ENCODE results near the gene GNMT. TPM values are rescaled to one million over a fixed set of nuclear protein-coding genes. Genes with fewer than 3 reads are reported as not detected.
A peak's percentile ranks its signal among the peaks of the same experiment; 100 is the strongest.

Gene GNMT
- total RNA-seq, 4 donors from 2014 or later: 0.76 TPM; not detected in 3

DNA sequence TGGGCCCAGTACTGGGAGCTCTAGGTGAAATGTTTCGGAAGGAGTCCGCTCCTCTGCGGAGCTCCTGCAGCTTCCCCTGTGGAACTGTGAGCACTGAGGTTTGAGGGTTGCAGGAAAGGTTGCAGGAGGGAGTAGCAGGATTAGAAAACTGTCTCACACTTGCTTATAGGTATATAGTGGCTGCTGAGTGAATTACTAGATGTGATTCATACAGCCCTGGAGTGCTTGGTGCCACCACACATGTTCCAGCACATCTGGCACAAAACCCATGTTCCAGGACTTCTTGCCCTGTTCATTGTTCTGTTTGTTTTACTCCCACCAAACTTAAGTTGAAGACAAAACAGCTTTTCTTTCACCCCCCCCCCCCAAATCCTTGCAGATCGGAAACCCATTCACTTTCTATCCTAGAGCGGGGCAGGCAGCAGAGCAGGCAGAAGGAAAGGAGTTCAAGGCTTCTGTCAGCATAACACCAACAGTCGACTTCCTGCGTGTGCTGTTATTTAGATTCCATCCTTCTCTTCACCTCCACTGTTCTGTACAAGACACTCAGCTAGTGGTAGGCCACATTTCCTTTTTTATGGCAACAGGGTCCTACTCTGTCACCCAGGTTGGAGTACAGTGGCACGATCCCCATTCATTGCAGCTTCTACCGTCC is 19.1 kb downstream of the GNMT start:
- Histone ChIP-seq H3K27me3 (no peaks in the 10 kb centered on the region), H3K4me1 (peaks cover 28 to 59% (median 29%) of the 10 kb centered on the region in 3 donors), H3K27ac (peak overlapping the region; percentile 91 to 95 (median 94)), H3K9me3 (no peaks in the 10 kb centered on the region), H3K36me3 (no peaks in the 10 kb centered on the region), H3K4me3 (peak overlapping the region; percentile 70 to 96 (median 90))
- DNase-seq: no peak
- intact Hi-C loops (cut with DNase I): no loop called here
- 17 to 45% methylated on average over 6 to 8 of the region's 9 CpGs for WGBS, 2 donors
- TF ChIP-seq POLR2A (IDR thresholded peaks at IDR 0.05): no peak
- TF ChIP-seq, protein P1, sequence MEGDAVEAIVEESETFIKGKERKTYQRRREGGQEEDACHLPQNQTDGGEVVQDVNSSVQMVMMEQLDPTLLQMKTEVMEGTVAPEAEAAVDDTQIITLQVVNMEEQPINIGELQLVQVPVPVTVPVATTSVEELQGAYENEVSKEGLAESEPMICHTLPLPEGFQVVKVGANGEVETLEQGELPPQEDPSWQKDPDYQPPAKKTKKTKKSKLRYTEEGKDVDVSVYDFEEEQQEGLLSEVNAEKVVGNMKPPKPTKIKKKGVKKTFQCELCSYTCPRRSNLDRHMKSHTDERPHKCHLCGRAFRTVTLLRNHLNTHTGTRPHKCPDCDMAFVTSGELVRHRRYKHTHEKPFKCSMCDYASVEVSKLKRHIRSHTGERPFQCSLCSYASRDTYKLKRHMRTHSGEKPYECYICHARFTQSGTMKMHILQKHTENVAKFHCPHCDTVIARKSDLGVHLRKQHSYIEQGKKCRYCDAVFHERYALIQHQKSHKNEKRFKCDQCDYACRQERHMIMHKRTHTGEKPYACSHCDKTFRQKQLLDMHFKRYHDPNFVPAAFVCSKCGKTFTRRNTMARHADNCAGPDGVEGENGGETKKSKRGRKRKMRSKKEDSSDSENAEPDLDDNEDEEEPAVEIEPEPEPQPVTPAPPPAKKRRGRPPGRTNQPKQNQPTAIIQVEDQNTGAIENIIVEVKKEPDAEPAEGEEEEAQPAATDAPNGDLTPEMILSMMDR (IDR thresholded peaks at IDR 0.05): peak in 2 of 6 experiments; percentile 9 to 29

DNA sequence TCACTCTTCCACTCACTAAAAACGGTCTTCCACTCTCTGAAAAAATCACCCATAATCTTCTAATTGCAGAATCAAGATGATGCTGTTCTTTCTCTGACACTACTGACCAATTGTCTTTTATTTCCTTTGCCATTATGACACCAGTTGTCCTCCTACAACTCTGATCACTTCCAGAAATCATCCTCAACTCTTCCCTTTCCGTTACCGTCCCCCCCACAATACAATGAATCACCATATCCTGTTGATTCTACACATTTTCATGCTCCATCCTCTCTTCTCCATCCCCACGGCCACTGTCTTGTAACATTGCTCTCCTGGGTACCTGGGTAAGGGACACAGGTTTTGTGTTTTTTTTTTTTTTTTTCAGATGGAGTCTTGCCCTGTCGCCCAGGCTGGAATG is 21.3 kb downstream of the GNMT start:
- no peaks in the 10 kb centered on the region for H3K36me3 ChIP-seq
- H3K9me3 ChIP-seq: no peaks in the 10 kb centered on the region
- 83 to 88% methylated on average over 5 of the region's 5 CpGs for WGBS, 2 donors
- H3K4me1 ChIP-seq: peaks cover 34 to 58% (median 43%) of the 10 kb centered on the region in 3 donors
- no peaks in the 10 kb centered on the region for H3K27me3 ChIP-seq
- intact Hi-C loops (cut with DNase I): no loop called here
- no peak overlapping the region for H3K27ac ChIP-seq
- no peak overlapping the region for H3K4me3 ChIP-seq
- no peak for DNase-seq
- TF ChIP-seq, protein P1 (IDR thresholded peaks at IDR 0.05): no peak
- no peak for TF ChIP-seq POLR2A (IDR thresholded peaks at IDR 0.05)

DNA sequence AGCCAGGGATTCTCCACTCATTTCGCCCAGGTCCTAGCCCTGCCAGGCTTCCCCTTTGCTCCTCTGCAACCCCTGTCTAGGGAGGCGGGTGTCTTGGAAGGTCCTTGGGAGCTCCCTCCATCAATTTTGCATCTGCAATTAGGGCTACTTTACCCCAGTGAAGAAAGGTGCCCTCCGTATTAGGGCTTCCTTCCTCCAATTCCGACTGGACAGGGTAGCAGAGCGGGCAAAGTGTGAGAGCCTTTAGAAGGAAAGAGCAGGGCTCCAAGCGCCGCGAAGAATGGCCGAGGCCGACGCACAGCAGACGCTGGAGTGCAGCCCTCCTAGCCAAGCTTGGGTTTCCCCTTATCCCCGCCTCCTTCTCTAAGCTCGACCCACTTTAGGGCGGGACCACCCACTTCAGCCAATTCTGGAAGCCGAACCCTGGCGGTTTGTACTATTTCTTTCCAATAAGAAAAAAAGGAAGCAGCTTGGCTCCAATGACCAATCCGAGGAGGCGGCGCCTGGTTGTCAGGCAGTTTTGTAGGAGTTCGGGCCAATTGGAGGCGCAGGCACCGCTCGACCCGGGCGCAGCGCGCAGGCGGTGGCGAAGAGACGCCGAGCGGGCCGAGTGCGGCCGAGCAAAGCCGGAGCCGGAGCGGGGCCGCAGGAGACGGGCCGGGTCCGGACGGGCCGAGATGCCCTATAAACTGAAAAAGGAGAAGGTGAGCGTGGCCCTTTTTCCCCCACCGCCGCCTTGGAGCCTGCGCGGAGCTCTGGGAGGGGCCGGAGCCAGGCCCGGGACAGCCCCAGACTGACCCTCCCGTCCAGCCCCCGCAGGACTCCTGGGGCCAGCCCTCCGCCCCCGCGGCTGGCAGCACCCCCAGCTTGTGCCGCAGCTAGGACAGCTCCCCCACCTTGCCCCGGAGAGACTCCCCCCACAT is 23.7 kb downstream of the GNMT start, which contains the start of gene PPP2R5D:
TSS of gene PPP2R5D (plus strand) at position 570 of the 923 bp plus-strand sequence. CDS start at position 678, 108 bp downstream.
- 1% methylated on average over 25 to 27 of the region's 59 CpGs for WGBS, 2 donors
- Histone ChIP-seq H3K36me3 (peaks cover 0 to 7% (median 3%) of the 10 kb centered on the region in 3 donors), H3K4me1 (peaks cover 30 to 65% (median 34%) of the 10 kb centered on the region in 3 donors)

DNA sequence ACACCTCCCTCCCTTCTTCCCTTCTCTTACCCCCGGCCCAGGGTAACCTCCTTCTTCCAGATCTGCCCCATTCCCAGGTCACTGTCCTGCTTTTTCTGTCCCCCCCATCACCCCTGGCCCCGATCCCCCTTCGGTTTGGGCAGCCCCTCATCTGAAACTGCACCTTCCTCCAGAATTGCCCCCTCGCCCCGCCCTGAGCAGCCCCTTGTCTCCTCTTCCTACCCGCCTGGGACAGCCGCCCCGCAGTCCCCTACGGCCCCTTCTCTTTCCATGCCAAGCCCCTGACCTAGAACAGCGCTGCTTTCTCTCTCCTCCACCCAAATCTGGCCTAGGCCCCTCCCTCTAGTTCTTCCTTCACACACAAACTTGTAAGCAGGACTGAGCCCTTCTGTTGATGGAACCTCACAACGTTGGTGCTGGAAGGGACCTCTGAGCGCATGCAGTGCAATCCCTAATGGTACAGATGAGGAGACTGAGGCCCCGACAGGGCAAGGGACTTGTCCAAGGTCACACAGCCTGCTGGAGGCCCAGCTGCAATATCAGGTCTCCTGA is 24.4 kb downstream of the GNMT start:
- H3K9me3 ChIP-seq: no peaks in the 10 kb centered on the region
- peak overlapping the region; percentile 86 to 94 (median 88) for H3K27ac ChIP-seq
- no peaks in the 10 kb centered on the region for H3K27me3 ChIP-seq
- TF ChIP-seq, protein P1 (IDR thresholded peaks at IDR 0.05): no peak
- no peak for TF ChIP-seq POLR2A (IDR thresholded peaks at IDR 0.05)
- WGBS, 2 donors: 7 to 11% methylated on average over 7 to 13 of the region's 13 CpGs
- peaks cover 24 to 57% (median 29%) of the 10 kb centered on the region in 3 donors for H3K4me1 ChIP-seq
- no peak for DNase-seq
- peaks cover 0 to 14% (median 9%) of the 10 kb centered on the region in 3 donors for H3K36me3 ChIP-seq
- H3K4me3 ChIP-seq: peak overlapping the region; percentile 63 to 99 (median 74)
- intact Hi-C loops (cut with DNase I): no loop called here

More for the DNA sequence above, 23.7 kb downstream of the GNMT start, which contains the start of gene PPP2R5D:
- Histone ChIP-seq H3K9me3 (no peaks in the 10 kb centered on the region), H3K4me3 (peak within 1 kb of the TSS; percentile 63 to 99 (median 74)), H3K27me3 (no peaks in the 10 kb centered on the region), H3K27ac (peak within 1 kb of the TSS; percentile 86 to 94 (median 88))
- intact Hi-C loops (cut with DNase I): no loop called here
- TF ChIP-seq POLR2A (IDR thresholded peaks at IDR 0.05): peak in 1 of 4 donors; percentile 79
- TF ChIP-seq, protein P1 (IDR thresholded peaks at IDR 0.05): peak in 3 of 6 experiments; percentile 10 to 24 (median 21)
- peak; percentile 93 for DNase-seq

All from esophagus squamous epithelium (tissue), 5 donors.